Measurements from ENCODE around the gene PIP5K1A. TPM values are rescaled to one million over a fixed set of nuclear protein-coding genes. Genes with fewer than 3 reads are reported as not detected.

The PIP5K1A gene
- total and polyA plus RNA-seq, 9 of the 15 experiments (the other 6 are each of a cell fraction or from before 2014, with no cell fraction given): 1.9 to 42.4 (median 18.8) TPM

- TF ChIP-seq ATF3 (IDR thresholded peaks at IDR 0.05) (no peak), ATF3 (CRISPR knock-in tag; conservative IDR thresholded peaks at IDR 0.05) (no peak), HINFP (tag; conservative IDR thresholded peaks at IDR 0.05; ENCODE audit: low read depth) (no peak), MECOM (CRISPR knock-in tag; IDR thresholded peaks at IDR 0.05) (no peak), ZNF212 (CRISPR knock-in tag; IDR thresholded peaks at IDR 0.05) (no peak), RBM22 (IDR thresholded peaks at IDR 0.05; ENCODE audit: low read depth, low read length, poor library complexity, severe bottlenecking) (no peak), BRF1 (IDR thresholded peaks at IDR 0.05; ENCODE audit: borderline replicate concordance, extremely low read depth, insufficient read length) (no peak), NBN (IDR thresholded peaks at IDR 0.05; ENCODE audit: low read depth) (0 out of 2 replicates have a peak, but pooled peaks have one; percentile 15), ZNF347 (CRISPR knock-in tag; IDR thresholded peaks at IDR 0.05; ENCODE audit: low read depth) (no peak), CBX8 (IDR thresholded peaks at IDR 0.05; ENCODE audit: borderline replicate concordance, extremely low read depth, low read depth, low read length, poor library complexity, severe bottlenecking) (no peak), PHB (CRISPR knock-in tag; IDR thresholded peaks at IDR 0.05) (no peak), NR4A1 (CRISPR knock-in tag; IDR thresholded peaks at IDR 0.05) (no peak), NR4A1 (tag; IDR thresholded peaks at IDR 0.05) (no peak), ZFX (CRISPR knock-in tag; IDR thresholded peaks at IDR 0.05) (peak; percentile 90), HDAC3 (IDR thresholded peaks at IDR 0.05; ENCODE audit: borderline replicate concordance, partially characterized antibody) (no peak), CGGBP1 (CRISPR knock-in tag; IDR thresholded peaks at IDR 0.05) (no peak), HNRNPL (IDR thresholded peaks at IDR 0.05; ENCODE audit: low read depth, low read length) (no peak), NR3C1 (CRISPR knock-in tag; IDR thresholded peaks at IDR 0.05) (no peak), PKNOX1 (IDR thresholded peaks at IDR 0.05) (no peak), PATZ1 (CRISPR knock-in tag; IDR thresholded peaks at IDR 0.05; ENCODE audit: borderline replicate concordance) (no peak)
Measured at GRCh38 chr1:151198254-151199127, at the start of gene PIP5K1A (continued).

Measured in K562 (cell line).